HG03558 (cell line): Measurements from ENCODE around the gene POU2F3.
"Not testable (repeated sequence)": the region's sequence is repeated elsewhere in the genome, so short reads cannot be mapped to it uniquely, and the experiment has no call there.

ENCODE experiments used
- ATAC-seq: cut with Tn5 transposase; IDR thresholded peaks from one replicate; pipeline ENCODE4 v1.9.1; 2021; ENCODE audit warnings: moderate number of reproducible peaks; ENCODE audit not compliant: unreplicated experiment; ENCODE audit errors: extremely low read depth

Gene POU2F3

GRCh38 chr11:120272303-120272702, 32.4 kb downstream of the POU2F3 start:
- no peak for ATAC-seq

GRCh38 chr11:120273432-120273831, 33.5 kb downstream of the POU2F3 start:
- ATAC-seq = no peak

- not testable (repeated sequence) for ATAC-seq
These were observed 34.0 kb downstream of the POU2F3 start for GRCh38 chr11:120273956-120274355.

- no peak for ATAC-seq
These were observed 39.6 kb downstream of the POU2F3 start for GRCh38 chr11:120279502-120279901.

GRCh38 chr11:120280600-120281051, 40.7 kb downstream of the POU2F3 start:
- ATAC-seq = no peak

- no peak for ATAC-seq
These were observed 41.3 kb downstream of the POU2F3 start for GRCh38 chr11:120281143-120281795.

- ATAC-seq = no peak
These were observed 43.2 kb downstream of the POU2F3 start for GRCh38 chr11:120283124-120283523.

GRCh38 chr11:120284272-120284671, 44.3 kb downstream of the POU2F3 start:
- no peak for ATAC-seq

- no peak for ATAC-seq
These were observed 45.3 kb downstream of the POU2F3 start for GRCh38 chr11:120285256-120285655.

- ATAC-seq = no peak
These were observed 48.1 kb downstream of the POU2F3 start for GRCh38 chr11:120288021-120288420.

GRCh38 chr11:120289426-120289825, 49.5 kb downstream of the POU2F3 start:
- no peak for ATAC-seq

GRCh38 chr11:120290956-120291355, 51.0 kb downstream of the POU2F3 start:
- ATAC-seq = no peak

GRCh38 chr11:120293038-120293800, 53.3 kb downstream of the POU2F3 start:
- no peak for ATAC-seq

- ATAC-seq = no peak
These were observed 54.2 kb downstream of the POU2F3 start for GRCh38 chr11:120294096-120294495.

GRCh38 chr11:120295099-120295498, 55.2 kb downstream of the POU2F3 start:
- no peak for ATAC-seq

- no peak for ATAC-seq
These were observed 56.6 kb downstream of the POU2F3 start for GRCh38 chr11:120296554-120296953.

- ATAC-seq = no peak
These were observed 58.5 kb downstream of the POU2F3 start for GRCh38 chr11:120298461-120298860.

GRCh38 chr11:120302001-120302805, 62.3 kb downstream of the POU2F3 start:
- no peak for ATAC-seq

GRCh38 chr11:120303004-120303637, 63.2 kb downstream of the POU2F3 start:
- ATAC-seq = no peak

- no peak for ATAC-seq
These were observed 64.6 kb downstream of the POU2F3 start for GRCh38 chr11:120304526-120304925.
